HepG2 (cell line): ENCODE measurements around the gene SOSTDC1. TPM values are rescaled to one million over a fixed set of nuclear protein-coding genes. Genes with fewer than 3 reads are reported as not detected.

ENCODE experiments used
- ADNP ChIP-seq: sonication (generic); formaldehyde crosslinking; IDR thresholded peaks from 2 replicates; pipeline ENCODE4 v1.4.0; 2020; ENCODE audit warnings: missing genetic modification reagents
- ARHGAP35 ChIP-seq: sonication (generic); formaldehyde crosslinking; IDR thresholded peaks from 2 replicates; pipeline ENCODE4 v1.9.0; 2022; ENCODE audit warnings: mild to moderate bottlenecking, inconsistent platforms, moderate library complexity, missing genetic modification reagents, borderline replicate concordance
- CREB1 ChIP-seq, 2 experiments: fragments of 450-650 bp in 1 of 2; IDR thresholded peaks; 2 replicates each; pipeline ENCODE4 v1.6.1; 2016 to 2017; ENCODE audit warnings: control low read depth in 1 of 2, mild to moderate bottlenecking in 1 of 2, missing compliant biosample characterization in 1 of 2, missing genetic modification characterization in 1 of 2
- DNMT3B ChIP-seq: conservative IDR thresholded peaks from 2 replicates; pipeline ENCODE4 v1.6.1; 2016; ENCODE audit warnings: missing biosample characterization, control low read depth
- FOXP4 ChIP-seq: sonication (generic); formaldehyde crosslinking; IDR thresholded peaks from 2 replicates; pipeline ENCODE4 v1.4.0; 2020; ENCODE audit warnings: missing genetic modification reagents
- MAFF ChIP-seq: IDR thresholded peaks from 2 replicates; pipeline ENCODE4 v1.6.1; 2011; ENCODE audit warnings: low read depth, low read length, improper control_type of control experiment
- NFIC ChIP-seq: IDR thresholded peaks from 2 replicates; pipeline ENCODE4 v1.6.1; 2012; ENCODE audit warnings: mild to moderate bottlenecking, low read length, inconsistent platforms
- SMAD9 ChIP-seq: sonication (generic); formaldehyde crosslinking; IDR thresholded peaks from 2 replicates; pipeline ENCODE4 v1.5.1; 2020; ENCODE audit warnings: mild to moderate bottlenecking, missing genetic modification reagents
- SNAI1 ChIP-seq: sonication (generic); formaldehyde crosslinking; IDR thresholded peaks from 2 replicates; pipeline ENCODE4 v1.5.0; 2020; ENCODE audit warnings: mild to moderate bottlenecking, missing genetic modification reagents, borderline replicate concordance
- TAF15 ChIP-seq: fragments of 200-400 bp; formaldehyde crosslinking; IDR thresholded peaks from one replicate; pipeline ENCODE4 v1.6.1; 2018; ENCODE audit warnings: mild to moderate bottlenecking, low read depth, low read length; ENCODE audit not compliant: poor library complexity, severe bottlenecking
- TFAP4 ChIP-seq: sonication (generic); IDR thresholded peaks from 2 replicates; pipeline ENCODE4 v1.6.1; 2016; ENCODE audit warnings: low read depth, borderline replicate concordance
- XBP1 ChIP-seq: sonication (generic); formaldehyde crosslinking; IDR thresholded peaks from 2 replicates; pipeline ENCODE4 v1.5.0; 2020; ENCODE audit warnings: missing genetic modification reagents
- YEATS2 ChIP-seq: sonication (generic); formaldehyde crosslinking; IDR thresholded peaks from 2 replicates; pipeline ENCODE4 v1.4.0; 2020; ENCODE audit warnings: missing genetic modification reagents, borderline replicate concordance
- ZBTB33 ChIP-seq: sonication (generic); formaldehyde crosslinking; IDR thresholded peaks from 2 replicates; pipeline ENCODE4 v1.4.0; 2020; ENCODE audit warnings: missing genetic modification reagents
- ZNF263 ChIP-seq: sonication (generic); formaldehyde crosslinking; IDR thresholded peaks from 2 replicates; pipeline ENCODE4 v1.4.0; 2020; ENCODE audit warnings: missing genetic modification reagents
- ZNF414 ChIP-seq: sonication (generic); formaldehyde crosslinking; IDR thresholded peaks from 2 replicates; pipeline ENCODE4 v1.5.0; 2020; ENCODE audit warnings: missing genetic modification reagents
- ZNF513 ChIP-seq: sonication (generic); formaldehyde crosslinking; conservative IDR thresholded peaks from 2 replicates; pipeline ENCODE4 v1.5.0; 2020; ENCODE audit warnings: missing genetic modification reagents
- ZNF691 ChIP-seq: sonication (generic); formaldehyde crosslinking; IDR thresholded peaks from 2 replicates; pipeline ENCODE4 v1.4.0; 2020; ENCODE audit warnings: missing genetic modification reagents, low read depth, mild to moderate bottlenecking, borderline replicate concordance
- ZNF773 ChIP-seq: sonication (generic); formaldehyde crosslinking; IDR thresholded peaks from 2 replicates; pipeline ENCODE4 v1.4.0; 2020; ENCODE audit warnings: missing genetic modification reagents, borderline replicate concordance
- ZNF850 ChIP-seq: sonication (generic); formaldehyde crosslinking; conservative IDR thresholded peaks from 2 replicates; pipeline ENCODE4 v1.9.0; 2021; ENCODE audit warnings: mild to moderate bottlenecking, missing genetic modification reagents
- polyA plus RNA-seq, 8 experiments: library from polyadenylated mRNA; depleted of rRNA in 3 of 8; stranded (reverse) in 7 of 8; unstranded in 1 of 8; fragments of >200 nt; fragmentation: Illumina TruSeq in 4 of 8; extraction: Trizol in 4 of 8; gene quantifications; 2 replicates each; pipeline versions ENCODE4 v1.2.1 to v1.2.3, GENCODE V29; 2011 to 2016; ENCODE audit warnings: low read depth in 4 of 8, missing spikeins in 1 of 8, mixed read lengths in 1 of 8; ENCODE audit not compliant: insufficient read depth in 1 of 8
- total RNA-seq, 5 experiments: library from RNA; depleted of rRNA; stranded (reverse); fragments of >200 nt; fragmentation: Illumina TruSeq; extraction: Trizol; gene quantifications; 2 replicates each; pipeline ENCODE4 v1.2.3, GENCODE V29; 2016; ENCODE audit warnings: low read depth in 1 of 5

SOSTDC1 gene
- total and polyA plus RNA-seq, 2 of the 13 experiments (the other 11 are each of a cell fraction or from before 2014, with no cell fraction given) = not detected

- TF ChIP-seq NFIC (no peak), ZNF691 (CRISPR knock-in tag) (no peak), ZNF850 (CRISPR knock-in tag) (no peak; the same call in 1 of the 2 replicates), ZNF513 (no peak), ZNF773 (CRISPR knock-in tag) (no peak), ADNP (CRISPR knock-in tag) (no peak), TFAP4 (no peak), YEATS2 (0 out of 2 replicates have a peak, but pooled peaks have one; percentile 12), ARHGAP35 (CRISPR knock-in tag) (no peak), ZNF263 (CRISPR knock-in tag) (peak; percentile 33; the same call in 1 of the 2 replicates), FOXP4 (CRISPR knock-in tag) (0 out of 2 replicates have a peak, but pooled peaks have one; percentile 12), DNMT3B (no peak), SMAD9 (no peak), XBP1 (CRISPR knock-in tag) (no peak), ZNF414 (CRISPR knock-in tag) (no peak), SNAI1 (CRISPR knock-in tag) (no peak), TAF15 (no peak), MAFF (peak; percentile 71), CREB1 (IDR thresholded peaks at IDR 0.05) (no peak), CREB1 (CRISPR knock-in tag; IDR thresholded peaks at IDR 0.05) (0 out of 2 replicates have a peak, but pooled peaks have one; percentile 38), ZBTB33 (CRISPR knock-in tag) (no peak)
These were observed 44.0 kb downstream of the SOSTDC1 start, which contains the start of gene CRPPA (continued) for GRCh38 chr7:16421333-16422102.
